ENCODE results near the gene LYRM4. TPM values are rescaled to one million over a fixed set of nuclear protein-coding genes. Genes with fewer than 3 reads are reported as not detected.

LYRM4 gene
- total RNA-seq, 1 donor from 2014 or later = 39.0 TPM

DNA sequence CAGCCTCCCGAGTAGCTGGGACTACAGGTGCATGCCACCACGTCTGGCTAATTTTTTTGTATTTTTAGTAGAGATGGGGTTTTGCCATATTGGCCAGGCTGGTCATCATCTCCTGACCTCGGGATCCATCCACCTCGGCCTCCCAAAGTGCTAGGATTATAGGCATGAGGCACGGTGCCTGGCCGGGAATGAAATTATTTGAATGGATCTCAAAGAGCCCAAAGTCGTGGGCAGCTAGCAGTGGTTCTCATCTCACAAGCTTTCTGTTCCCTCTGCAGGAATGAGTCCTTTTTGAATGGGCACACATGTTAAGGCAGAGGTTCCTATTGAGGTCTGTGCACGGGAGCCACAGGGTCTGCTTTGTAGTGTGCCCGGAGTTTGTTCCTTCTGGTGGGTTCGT lies 140.7 kb downstream of the LYRM4 start:
- Mint-ChIP-seq H3K4me3 (ENCODE audit: unreplicated experiment) (no peak overlapping the region), H3K4me1 (ENCODE audit: unreplicated experiment) (peaks cover 9% of the 10 kb centered on the region), H3K9me3 (ENCODE audit: unreplicated experiment) (no peaks in the 10 kb centered on the region), H3K36me3 (ENCODE audit: low read depth, unreplicated experiment) (no peaks in the 10 kb centered on the region), H3K27ac (ENCODE audit: unreplicated experiment) (no peak overlapping the region), H3K27me3 (ENCODE audit: unreplicated experiment) (peaks cover 5% of the 10 kb centered on the region)
- DNase-seq (ENCODE audit: low spot score) = no peak
- TF ChIP-seq, protein P1, sequence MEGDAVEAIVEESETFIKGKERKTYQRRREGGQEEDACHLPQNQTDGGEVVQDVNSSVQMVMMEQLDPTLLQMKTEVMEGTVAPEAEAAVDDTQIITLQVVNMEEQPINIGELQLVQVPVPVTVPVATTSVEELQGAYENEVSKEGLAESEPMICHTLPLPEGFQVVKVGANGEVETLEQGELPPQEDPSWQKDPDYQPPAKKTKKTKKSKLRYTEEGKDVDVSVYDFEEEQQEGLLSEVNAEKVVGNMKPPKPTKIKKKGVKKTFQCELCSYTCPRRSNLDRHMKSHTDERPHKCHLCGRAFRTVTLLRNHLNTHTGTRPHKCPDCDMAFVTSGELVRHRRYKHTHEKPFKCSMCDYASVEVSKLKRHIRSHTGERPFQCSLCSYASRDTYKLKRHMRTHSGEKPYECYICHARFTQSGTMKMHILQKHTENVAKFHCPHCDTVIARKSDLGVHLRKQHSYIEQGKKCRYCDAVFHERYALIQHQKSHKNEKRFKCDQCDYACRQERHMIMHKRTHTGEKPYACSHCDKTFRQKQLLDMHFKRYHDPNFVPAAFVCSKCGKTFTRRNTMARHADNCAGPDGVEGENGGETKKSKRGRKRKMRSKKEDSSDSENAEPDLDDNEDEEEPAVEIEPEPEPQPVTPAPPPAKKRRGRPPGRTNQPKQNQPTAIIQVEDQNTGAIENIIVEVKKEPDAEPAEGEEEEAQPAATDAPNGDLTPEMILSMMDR (IDR thresholded peaks at IDR 0.05; ENCODE audit: unreplicated experiment) = no peak

DNA sequence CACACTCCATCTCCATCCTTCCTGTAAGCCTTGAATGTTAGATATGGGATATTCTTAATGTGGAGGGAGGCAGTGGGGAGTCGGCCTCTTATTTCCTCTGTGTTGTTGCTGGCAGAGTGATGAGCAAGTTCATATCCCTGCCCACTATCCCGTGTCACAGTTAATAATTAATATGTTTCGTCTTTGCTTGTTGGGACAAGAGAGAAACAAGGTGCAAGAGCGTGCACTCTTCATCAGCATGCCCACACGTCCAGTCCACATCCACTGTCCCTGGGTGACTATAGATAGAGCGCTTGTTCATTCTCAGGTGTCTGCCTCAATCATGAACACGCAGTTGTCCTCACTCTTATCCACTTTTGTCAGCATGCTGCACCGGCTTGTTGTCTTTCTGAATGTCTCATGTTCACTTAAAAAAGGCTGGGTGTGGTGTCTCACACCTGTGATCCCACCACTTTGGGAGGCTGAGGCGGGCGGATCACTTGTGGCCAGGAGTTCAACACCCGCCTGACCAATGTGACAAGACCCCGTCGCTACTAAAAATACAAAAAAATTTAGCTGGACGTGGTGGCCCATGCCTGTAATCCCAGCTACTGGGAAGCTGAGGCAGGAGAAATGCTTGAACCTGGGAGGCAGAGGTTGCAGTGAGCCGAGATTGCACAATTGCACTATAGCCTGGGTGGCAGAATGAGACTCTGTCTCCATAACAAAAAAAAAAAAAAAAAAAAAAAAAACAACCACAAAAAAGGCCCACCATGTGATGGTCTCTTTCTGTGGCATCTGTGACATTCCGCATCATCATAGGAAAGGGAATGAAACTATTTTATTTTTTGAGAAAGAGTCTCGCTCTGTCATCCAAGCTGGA lies 141.4 kb downstream of the LYRM4 start:
- TF ChIP-seq, protein P1 (IDR thresholded peaks at IDR 0.05; ENCODE audit: unreplicated experiment) = no peak
- Mint-ChIP-seq H3K27me3 (ENCODE audit: unreplicated experiment) (peaks cover 4% of the 10 kb centered on the region), H3K9me3 (ENCODE audit: unreplicated experiment) (no peaks in the 10 kb centered on the region)

DNA sequence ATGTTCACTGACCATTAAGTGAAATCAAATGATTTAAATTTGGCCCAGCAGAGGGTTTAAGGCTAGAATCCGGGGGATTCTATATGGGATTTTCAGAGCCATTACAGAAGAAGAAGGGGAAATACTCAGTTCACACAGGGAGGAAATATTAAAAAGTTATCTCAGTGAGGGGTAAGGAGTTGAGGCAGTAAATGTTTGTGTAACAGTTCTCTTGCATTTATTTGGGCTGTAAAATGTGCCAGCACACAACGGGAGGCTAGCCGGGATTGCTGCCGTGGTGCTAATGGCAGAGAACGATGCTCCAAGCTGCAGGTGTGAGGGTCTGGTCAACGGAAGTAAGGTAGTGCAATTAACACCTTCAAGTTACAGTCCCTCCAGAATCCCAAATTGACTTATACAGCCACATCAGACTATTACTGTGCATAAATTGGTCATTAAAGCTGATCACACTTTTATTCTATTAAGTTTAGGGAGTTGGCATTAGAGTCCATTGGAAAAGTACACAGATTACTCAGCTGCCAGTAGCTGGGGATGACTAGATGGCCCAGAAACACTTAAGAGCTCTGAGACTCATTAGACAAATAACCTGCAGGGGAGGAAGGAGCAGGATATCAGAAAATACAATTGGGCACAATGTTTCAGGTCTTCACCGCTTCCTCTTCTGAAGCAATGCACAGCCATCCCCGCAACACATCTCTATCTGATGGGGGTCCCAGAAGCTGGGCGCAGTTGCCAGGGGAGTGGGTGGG lies 144.3 kb downstream of the LYRM4 start:
- Mint-ChIP-seq H3K27ac (ENCODE audit: unreplicated experiment) (no peak overlapping the region), H3K4me1 (ENCODE audit: unreplicated experiment) (peaks cover 9% of the 10 kb centered on the region), H3K4me3 (ENCODE audit: unreplicated experiment) (no peak overlapping the region), H3K27me3 (ENCODE audit: unreplicated experiment) (no peaks in the 10 kb centered on the region), H3K9me3 (ENCODE audit: unreplicated experiment) (no peaks in the 10 kb centered on the region), H3K36me3 (ENCODE audit: low read depth, unreplicated experiment) (peaks cover 8% of the 10 kb centered on the region)
- TF ChIP-seq, protein P1 (IDR thresholded peaks at IDR 0.05; ENCODE audit: unreplicated experiment) = no peak
- DNase-seq (ENCODE audit: low spot score) = no peak

More for the DNA sequence above, 141.4 kb downstream of the LYRM4 start:
- Mint-ChIP-seq H3K4me3 (ENCODE audit: unreplicated experiment) (no peak overlapping the region), H3K36me3 (ENCODE audit: low read depth, unreplicated experiment) (no peaks in the 10 kb centered on the region), H3K27ac (ENCODE audit: unreplicated experiment) (no peak overlapping the region), H3K4me1 (ENCODE audit: unreplicated experiment) (peaks cover 9% of the 10 kb centered on the region)
- DNase-seq (ENCODE audit: low spot score) = no peak

DNA sequence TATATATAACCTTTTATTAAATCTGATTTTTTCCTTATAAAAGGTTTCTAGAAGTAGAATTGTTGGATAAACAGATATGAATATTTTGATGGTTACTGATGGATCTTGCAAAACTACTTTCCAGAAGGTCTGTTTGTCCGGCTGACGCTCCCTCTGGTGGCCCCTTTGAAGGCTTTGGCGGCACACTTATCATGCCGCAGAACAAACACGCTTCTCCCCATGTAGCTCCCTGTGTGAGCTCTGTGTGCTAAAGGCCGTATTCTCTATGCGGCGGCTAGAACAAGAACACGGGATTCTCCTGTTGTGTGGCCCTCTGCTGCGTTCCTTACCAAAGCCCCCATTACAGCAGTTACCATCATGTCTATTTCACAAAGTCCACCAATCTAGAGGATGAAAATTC lies 145.6 kb downstream of the LYRM4 start:
- H3K4me1 Mint-ChIP-seq (ENCODE audit: unreplicated experiment) = peaks cover 9% of the 10 kb centered on the region
- no peak for DNase-seq (ENCODE audit: low spot score)
- no peaks in the 10 kb centered on the region for H3K9me3 Mint-ChIP-seq (ENCODE audit: unreplicated experiment)
- TF ChIP-seq, protein P1 (IDR thresholded peaks at IDR 0.05; ENCODE audit: unreplicated experiment) = no peak
- H3K27me3 Mint-ChIP-seq (ENCODE audit: unreplicated experiment) = no peaks in the 10 kb centered on the region
- no peak overlapping the region for H3K4me3 Mint-ChIP-seq (ENCODE audit: unreplicated experiment)
- peaks cover 17% of the 10 kb centered on the region for H3K36me3 Mint-ChIP-seq (ENCODE audit: low read depth, unreplicated experiment)
- H3K27ac Mint-ChIP-seq (ENCODE audit: unreplicated experiment) = no peak overlapping the region

DNA sequence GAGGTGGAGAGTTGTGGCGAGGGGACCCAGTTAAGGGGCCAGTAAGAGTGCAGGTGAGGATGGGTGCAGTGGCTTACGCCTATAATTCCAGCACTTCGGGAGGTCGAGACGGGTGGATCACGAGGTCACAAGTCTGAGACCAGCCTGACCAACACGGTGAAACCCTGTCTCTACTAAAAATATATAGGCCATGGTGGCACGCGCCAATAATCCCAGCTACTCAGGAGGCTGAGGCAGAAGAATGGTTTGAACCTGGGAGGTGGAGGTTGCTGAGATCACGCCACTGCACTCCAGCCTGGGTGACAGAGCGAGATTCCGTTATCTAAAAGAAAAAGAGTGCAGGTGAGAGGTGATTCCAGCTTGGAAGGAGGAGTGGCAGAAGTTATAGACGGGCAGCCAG lies 147.7 kb downstream of the LYRM4 start:
- Mint-ChIP-seq H3K4me3 (ENCODE audit: unreplicated experiment) (peak overlapping the region; percentile 10), H3K4me1 (ENCODE audit: unreplicated experiment) (peaks cover 9% of the 10 kb centered on the region), H3K27ac (ENCODE audit: unreplicated experiment) (no peak overlapping the region)

More for the DNA sequence above, 147.7 kb downstream of the LYRM4 start:
- TF ChIP-seq, protein P1 (IDR thresholded peaks at IDR 0.05; ENCODE audit: unreplicated experiment) = no peak
- DNase-seq (ENCODE audit: low spot score) = no peak
- Mint-ChIP-seq H3K9me3 (ENCODE audit: unreplicated experiment) (no peaks in the 10 kb centered on the region), H3K27me3 (ENCODE audit: unreplicated experiment) (peaks cover 3% of the 10 kb centered on the region), H3K36me3 (ENCODE audit: low read depth, unreplicated experiment) (peaks cover 20% of the 10 kb centered on the region)
